Smooth muscle cell (in vitro differentiated cells): ENCODE results near the gene ARNT2. TPM values are rescaled to one million over a fixed set of nuclear protein-coding genes. Genes with fewer than 3 reads are reported as not detected.

Experiments used
- DNase-seq: peaks from one replicate; lab custom pipeline; 2025; ENCODE audit not compliant: unreplicated experiment; lab: John Stamatoyannopoulos, UW
- H2AFZ ChIP-seq: fragments of 200-600 bp; sonication (generic); 2 replicates; pipeline ENCODE4 v1.6.0; 2016; ENCODE audit warnings: antibody characterized with exemption, low read depth, mild to moderate bottlenecking
- H3F3A ChIP-seq: fragments of 200-600 bp; sonication (generic); 2 replicates; pipeline ENCODE4 v1.6.0; 2017; ENCODE audit warnings: antibody characterized with exemption, low read depth
- H3K27ac ChIP-seq: fragments of 200-600 bp; sonication (generic); 2 replicates; pipeline ENCODE4 v1.5.1; 2016; ENCODE audit warnings: low read depth, mild to moderate bottlenecking
- H3K27me3 ChIP-seq: fragments of 200-600 bp; sonication (generic); 2 replicates; pipeline ENCODE4 v1.6.1; 2016; ENCODE audit warnings: low read depth, mild to moderate bottlenecking
- H3K36me3 ChIP-seq: fragments of 200-600 bp; sonication (generic); 2 replicates; pipeline ENCODE4 v1.5.1; 2016; ENCODE audit warnings: low read depth
- H3K4me1 ChIP-seq: fragments of 200-600 bp; sonication (generic); 2 replicates; pipeline ENCODE4 v1.5.1; 2016; ENCODE audit warnings: low read depth
- H3K4me2 ChIP-seq: fragments of 200-600 bp; sonication (generic); 2 replicates; pipeline ENCODE4 v1.6.0; 2016; ENCODE audit warnings: mild to moderate bottlenecking
- H3K4me3 ChIP-seq: fragments of 200-600 bp; sonication (generic); 2 replicates; pipeline ENCODE4 v1.5.1; 2016; ENCODE audit warnings: mild to moderate bottlenecking
- H3K79me2 ChIP-seq: fragments of 200-600 bp; sonication (generic); 2 replicates; pipeline ENCODE4 v1.6.0; 2016; ENCODE audit warnings: low read depth, mild to moderate bottlenecking
- H3K9ac ChIP-seq: fragments of 200-600 bp; sonication (generic); 2 replicates; pipeline ENCODE4 v1.6.0; 2016; ENCODE audit warnings: low read depth
- H3K9me3 ChIP-seq: fragments of 200-600 bp; sonication (generic); replicated peaks from 2 replicates; pipeline ENCODE4 v1.5.1; 2016; ENCODE audit warnings: low read depth
- H4K20me1 ChIP-seq: fragments of 200-600 bp; sonication (generic); 2 replicates; pipeline ENCODE4 v1.6.0; 2016; ENCODE audit warnings: low read depth
- CTCF ChIP-seq: fragments of 200-600 bp; sonication (generic); IDR thresholded peaks from 2 replicates; pipeline ENCODE4 v1.5.1; 2017; ENCODE audit warnings: borderline replicate concordance, mild to moderate bottlenecking, antibody characterized with exemption; ENCODE audit not compliant: insufficient read depth, poor library complexity, severe bottlenecking
- WGBS: methylation state at CpG from one replicate; pipeline ENCODE4 v1.1.7; 2016; ENCODE audit warnings: low lambda C conversion rate; 5-methylcytosine and 5-hydroxymethylcytosine counted together
- polyA plus RNA-seq: library from polyadenylated mRNA; unstranded; fragments of >200 nt; fragmentation: Nextera tagmentation; extraction: Ambion mirVana; gene quantifications from 2 replicates; pipeline ENCODE4 v1.2.1, GENCODE V29; 2016
- total RNA-seq: library from RNA; depleted of rRNA; stranded (reverse); fragments of >200 nt; gene quantifications from 2 replicates; pipeline ENCODE4 v1.2.3, GENCODE V29; 2014

Gene ARNT2
- total and polyA plus RNA-seq, 2 experiments from 2014 or later = 0.55 to 2.8 TPM

DNA sequence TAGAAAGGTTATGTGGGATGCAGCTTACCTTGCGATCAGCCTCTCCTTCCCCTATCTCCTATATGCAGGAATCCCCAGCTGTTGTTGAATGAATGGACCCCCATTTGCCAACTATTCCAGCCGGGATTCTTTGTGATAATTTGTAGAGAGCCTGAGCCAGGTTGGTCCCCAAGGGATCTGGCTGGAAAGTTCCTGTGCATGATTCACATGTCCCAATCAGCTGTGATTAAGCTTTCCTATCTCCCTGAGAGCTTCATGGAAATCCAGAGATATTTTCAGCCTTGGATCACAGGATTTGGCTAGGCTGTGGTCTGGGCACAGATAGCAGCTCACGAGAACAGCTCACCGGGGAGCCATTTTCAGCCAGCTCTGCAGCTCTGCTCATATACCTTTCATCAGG, 76.7 kb downstream of the ARNT2 start:
- Histone ChIP-seq H3K9ac (no peak overlapping the region), H3K4me3 (no peak overlapping the region), H2AFZ (no peak overlapping the region), H3K27ac (peak overlapping the region; percentile 76), H3F3A (no peaks in the 10 kb centered on the region), H4K20me1 (no peaks in the 10 kb centered on the region), H3K36me3 (no peaks in the 10 kb centered on the region), H3K9me3 (no peaks in the 10 kb centered on the region), H3K27me3 (no peaks in the 10 kb centered on the region), H3K4me2 (peak overlapping the region; percentile 67), H3K79me2 (no peaks in the 10 kb centered on the region), H3K4me1 (no peaks in the 10 kb centered on the region)
- no peak for DNase-seq
- TF ChIP-seq CTCF = no peak
- 26% methylated on average over 4 of the region's 4 CpGs for WGBS

DNA sequence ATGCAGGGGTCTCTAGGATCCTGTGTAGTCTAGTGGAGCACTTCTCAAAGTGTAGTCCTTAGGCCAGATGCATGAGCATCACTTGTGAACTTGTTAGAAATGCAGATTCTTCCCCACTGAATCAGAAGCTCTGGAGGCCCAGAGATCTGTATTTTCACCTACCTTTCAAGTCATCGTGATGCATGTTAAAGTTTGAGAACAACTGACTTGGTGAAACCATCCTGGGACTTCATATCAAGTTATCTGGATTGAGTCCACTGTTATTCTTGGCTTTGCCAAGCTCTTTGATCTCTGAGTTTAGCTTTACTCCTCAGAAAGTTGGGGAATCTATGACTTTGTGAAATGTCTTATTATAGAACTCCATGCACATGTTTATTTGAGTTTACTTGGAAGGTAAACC, 78.5 kb downstream of the ARNT2 start:
- Histone ChIP-seq H3K27ac (no peak overlapping the region), H3K4me3 (no peak overlapping the region), H2AFZ (no peak overlapping the region), H3K4me1 (no peaks in the 10 kb centered on the region), H3K79me2 (no peaks in the 10 kb centered on the region), H3K36me3 (no peaks in the 10 kb centered on the region), H4K20me1 (no peaks in the 10 kb centered on the region), H3F3A (no peaks in the 10 kb centered on the region), H3K4me2 (peak overlapping the region; percentile 2), H3K9ac (no peak overlapping the region), H3K9me3 (no peaks in the 10 kb centered on the region), H3K27me3 (no peaks in the 10 kb centered on the region)
- no peak for DNase-seq
- TF ChIP-seq CTCF = no peak
- WGBS = 61% methylated on average over 1 of the region's 1 CpG

GRCh38 chr15:80483725-80484161, 79.6 kb downstream of the ARNT2 start:
- Histone ChIP-seq H3K4me2 (peak overlapping the region; percentile 9), H3K79me2 (no peaks in the 10 kb centered on the region), H3K9ac (no peak overlapping the region), H4K20me1 (no peaks in the 10 kb centered on the region), H3K27me3 (no peaks in the 10 kb centered on the region), H3K4me3 (no peak overlapping the region), H3K36me3 (no peaks in the 10 kb centered on the region), H3F3A (no peaks in the 10 kb centered on the region), H3K4me1 (peaks cover 3% of the 10 kb centered on the region), H2AFZ (no peak overlapping the region), H3K9me3 (no peaks in the 10 kb centered on the region), H3K27ac (no peak overlapping the region)
- DNase-seq = no peak
- 84% methylated on average over 2 of the region's 2 CpGs for WGBS
- no peak for TF ChIP-seq CTCF

DNA sequence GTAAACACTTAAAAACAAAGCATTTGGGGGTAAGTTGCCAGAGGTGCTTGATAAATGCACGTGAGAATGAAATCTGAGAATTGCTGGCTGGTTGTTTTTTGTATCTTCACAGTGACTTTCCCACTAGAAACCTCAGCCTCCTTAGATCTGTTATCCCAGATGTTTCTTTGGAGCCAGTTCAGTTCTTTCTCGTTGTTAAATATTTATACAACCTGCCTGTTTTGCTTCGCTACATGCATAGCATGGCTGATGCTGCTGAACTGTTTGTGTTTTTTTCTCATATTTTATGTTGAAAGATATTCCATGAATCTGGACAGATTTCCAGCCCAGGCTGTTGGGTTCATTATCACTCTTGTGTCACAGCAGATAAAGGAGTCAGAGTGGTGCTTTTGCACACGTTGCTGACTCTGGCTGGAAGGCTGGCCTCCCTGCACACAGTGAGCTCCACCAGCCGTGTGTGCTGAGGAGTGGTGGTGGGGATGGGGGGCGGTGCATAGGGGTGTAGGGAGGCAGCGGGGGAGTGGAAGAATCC, 80.2 kb downstream of the ARNT2 start:
- Histone ChIP-seq H4K20me1 (no peaks in the 10 kb centered on the region), H2AFZ (no peak overlapping the region), H3K4me2 (peak overlapping the region; percentile 9), H3K9me3 (no peaks in the 10 kb centered on the region), H3K4me3 (no peak overlapping the region), H3K9ac (no peak overlapping the region), H3K27ac (no peak overlapping the region), H3K79me2 (no peaks in the 10 kb centered on the region), H3K27me3 (no peaks in the 10 kb centered on the region), H3K36me3 (no peaks in the 10 kb centered on the region), H3F3A (no peaks in the 10 kb centered on the region), H3K4me1 (peaks cover 3% of the 10 kb centered on the region)
- DNase-seq = no peak
- TF ChIP-seq CTCF = no peak
- 54% methylated on average over 7 of the region's 7 CpGs for WGBS
